OCI-LY3 (cell line): ENCODE data around the gene RTN4RL1.

Experiments
- CTCF ChIP-seq: fragments of 200-600, 300-600 bp; sonication (generic); IDR thresholded peaks from 2 replicates; pipeline ENCODE4 v1.5.1; 2014; ENCODE audit warnings: antibody characterized with exemption, low read length, low read depth
- EZH2phosphoT487 ChIP-seq: fragments of 200-600 bp; shearing (Covaris generic); IDR thresholded peaks from 2 replicates; pipeline ENCODE4 v1.6.1; 2018; ENCODE audit warnings: antibody characterized with exemption, mixed run types, low read depth

GRCh38 chr17:1996800-1997288 is 28.3 kb downstream of the RTN4RL1 start:
- TF ChIP-seq CTCF (no peak), EZH2phosphoT487 (no peak)
